Measurements from ENCODE around the gene EHMT1. TPM values are rescaled to one million over a fixed set of nuclear protein-coding genes. Genes with fewer than 3 reads are reported as not detected.

EHMT1 gene
- total and polyA plus RNA-seq, 9 of the 15 experiments (the other 6 are each of a cell fraction or from before 2014, with no cell fraction given) = 2.2 to 76.0 (median 36.4) TPM

DNA sequence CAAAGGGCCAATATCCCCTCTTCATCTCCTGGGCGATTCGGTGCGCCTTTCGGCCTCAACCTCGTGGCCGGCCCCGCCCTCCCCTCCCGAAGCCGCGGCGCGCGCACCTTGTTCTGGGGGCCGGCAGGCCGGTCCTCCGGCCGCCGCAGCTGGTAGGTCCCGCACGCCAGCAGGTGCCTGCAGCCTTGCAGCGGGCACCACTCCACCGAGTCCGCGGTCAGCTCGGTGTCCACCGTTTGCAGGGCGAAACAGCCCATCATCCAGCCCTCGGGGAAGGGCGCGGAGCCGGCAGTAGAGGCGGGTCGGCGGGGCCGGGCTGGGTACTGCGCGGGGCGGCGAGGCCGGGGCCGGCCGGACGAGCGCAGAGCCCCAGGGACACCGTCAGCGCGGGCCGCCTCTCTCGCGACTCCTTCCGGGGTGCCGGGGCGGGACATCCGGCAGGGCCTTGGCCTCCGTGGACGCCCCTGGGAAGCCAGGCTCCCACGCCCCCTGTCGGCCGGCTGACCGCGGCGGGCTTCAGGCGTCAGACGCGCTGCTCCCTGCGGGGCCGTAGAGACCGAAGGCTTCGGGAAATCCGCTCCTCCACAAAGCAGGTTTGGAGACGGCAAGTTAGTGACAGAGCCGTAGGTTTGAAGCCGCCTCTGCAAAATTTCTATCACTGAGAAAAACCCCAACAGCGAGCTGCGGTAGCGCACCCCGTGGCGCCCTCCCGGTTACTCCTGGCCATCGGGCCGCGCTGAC is 40.1 kb upstream of the EHMT1 start, which contains the start of gene DPH7 (continued):
- TF ChIP-seq XRCC5 (IDR thresholded peaks at IDR 0.05; ENCODE audit: low read depth, low read length) (peak; percentile 98), EP400 (IDR thresholded peaks at IDR 0.05) (peak; percentile 88), ZNF436 (CRISPR knock-in tag; IDR thresholded peaks at IDR 0.05) (no peak), ZNF274 (IDR thresholded peaks at IDR 0.05; ENCODE audit: borderline replicate concordance, low read depth, low read length) (no peak), JUNB (CRISPR knock-in tag; conservative IDR thresholded peaks at IDR 0.05) (no peak), POLR3A (IDR thresholded peaks at IDR 0.05; ENCODE audit: borderline replicate concordance, extremely low read depth, insufficient read depth, insufficient read length) (no peak), KDM4B (IDR thresholded peaks at IDR 0.05; ENCODE audit: borderline replicate concordance in 2 of 2, low read depth in 1 of 2) (peak in 1 of 2 experiments; percentile 98; a peak in 2 of 4 replicates), MTA2 (IDR thresholded peaks at IDR 0.05; ENCODE audit: low read depth) (peak; percentile 41; the same call in 1 of the 2 replicates), SMAD1 (IDR thresholded peaks at IDR 0.05; ENCODE audit: low read depth, low read length, partially characterized antibody) (no peak), CCAR2 (IDR thresholded peaks at IDR 0.05; ENCODE audit: low read depth, low read length) (no peak), NFATC3 (IDR thresholded peaks at IDR 0.05) (no peak), SMARCA5 (IDR thresholded peaks at IDR 0.05) (no peak), ZNF668 (CRISPR knock-in tag; IDR thresholded peaks at IDR 0.05) (no peak), ARID1B (IDR thresholded peaks at IDR 0.05) (0 out of 2 replicates have a peak, but pooled peaks have one; percentile 24), ZNF121 (CRISPR knock-in tag; conservative IDR thresholded peaks at IDR 0.05) (no peak), GATAD2A (IDR thresholded peaks at IDR 0.05) (no peak)
- TF ChIP-seq, protein P1, sequence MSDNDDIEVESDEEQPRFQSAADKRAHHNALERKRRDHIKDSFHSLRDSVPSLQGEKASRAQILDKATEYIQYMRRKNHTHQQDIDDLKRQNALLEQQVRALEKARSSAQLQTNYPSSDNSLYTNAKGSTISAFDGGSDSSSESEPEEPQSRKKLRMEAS (CRISPR knock-in tag; IDR thresholded peaks at IDR 0.05) = peak; percentile 66
- TF ChIP-seq, protein P2, sequence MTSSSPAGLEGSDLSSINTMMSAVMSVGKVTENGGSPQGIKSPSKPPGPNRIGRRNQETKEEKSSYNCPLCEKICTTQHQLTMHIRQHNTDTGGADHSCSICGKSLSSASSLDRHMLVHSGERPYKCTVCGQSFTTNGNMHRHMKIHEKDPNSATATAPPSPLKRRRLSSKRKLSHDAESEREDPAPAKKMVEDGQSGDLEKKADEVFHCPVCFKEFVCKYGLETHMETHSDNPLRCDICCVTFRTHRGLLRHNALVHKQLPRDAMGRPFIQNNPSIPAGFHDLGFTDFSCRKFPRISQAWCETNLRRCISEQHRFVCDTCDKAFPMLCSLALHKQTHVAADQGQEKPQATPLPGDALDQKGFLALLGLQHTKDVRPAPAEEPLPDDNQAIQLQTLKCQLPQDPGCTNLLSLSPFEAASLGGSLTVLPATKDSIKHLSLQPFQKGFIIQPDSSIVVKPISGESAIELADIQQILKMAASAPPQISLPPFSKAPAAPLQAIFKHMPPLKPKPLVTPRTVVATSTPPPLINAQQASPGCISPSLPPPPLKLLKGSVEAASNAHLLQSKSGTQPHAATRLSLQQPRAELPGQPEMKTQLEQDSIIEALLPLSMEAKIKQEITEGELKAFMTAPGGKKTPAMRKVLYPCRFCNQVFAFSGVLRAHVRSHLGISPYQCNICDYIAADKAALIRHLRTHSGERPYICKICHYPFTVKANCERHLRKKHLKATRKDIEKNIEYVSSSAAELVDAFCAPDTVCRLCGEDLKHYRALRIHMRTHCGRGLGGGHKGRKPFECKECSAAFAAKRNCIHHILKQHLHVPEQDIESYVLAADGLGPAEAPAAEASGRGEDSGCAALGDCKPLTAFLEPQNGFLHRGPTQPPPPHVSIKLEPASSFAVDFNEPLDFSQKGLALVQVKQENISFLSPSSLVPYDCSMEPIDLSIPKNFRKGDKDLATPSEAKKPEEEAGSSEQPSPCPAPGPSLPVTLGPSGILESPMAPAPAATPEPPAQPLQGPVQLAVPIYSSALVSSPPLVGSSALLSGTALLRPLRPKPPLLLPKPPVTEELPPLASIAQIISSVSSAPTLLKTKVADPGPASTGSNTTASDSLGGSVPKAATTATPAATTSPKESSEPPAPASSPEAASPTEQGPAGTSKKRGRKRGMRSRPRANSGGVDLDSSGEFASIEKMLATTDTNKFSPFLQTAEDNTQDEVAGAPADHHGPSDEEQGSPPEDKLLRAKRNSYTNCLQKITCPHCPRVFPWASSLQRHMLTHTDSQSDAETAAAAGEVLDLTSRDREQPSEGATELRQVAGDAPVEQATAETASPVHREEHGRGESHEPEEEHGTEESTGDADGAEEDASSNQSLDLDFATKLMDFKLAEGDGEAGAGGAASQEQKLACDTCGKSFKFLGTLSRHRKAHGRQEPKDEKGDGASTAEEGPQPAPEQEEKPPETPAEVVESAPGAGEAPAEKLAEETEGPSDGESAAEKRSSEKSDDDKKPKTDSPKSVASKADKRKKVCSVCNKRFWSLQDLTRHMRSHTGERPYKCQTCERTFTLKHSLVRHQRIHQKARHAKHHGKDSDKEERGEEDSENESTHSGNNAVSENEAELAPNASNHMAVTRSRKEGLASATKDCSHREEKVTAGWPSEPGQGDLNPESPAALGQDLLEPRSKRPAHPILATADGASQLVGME (CRISPR knock-in tag; IDR thresholded peaks at IDR 0.05) = peak; percentile 57; the same call in 1 of the 2 replicates
- TF ChIP-seq, protein P3, sequence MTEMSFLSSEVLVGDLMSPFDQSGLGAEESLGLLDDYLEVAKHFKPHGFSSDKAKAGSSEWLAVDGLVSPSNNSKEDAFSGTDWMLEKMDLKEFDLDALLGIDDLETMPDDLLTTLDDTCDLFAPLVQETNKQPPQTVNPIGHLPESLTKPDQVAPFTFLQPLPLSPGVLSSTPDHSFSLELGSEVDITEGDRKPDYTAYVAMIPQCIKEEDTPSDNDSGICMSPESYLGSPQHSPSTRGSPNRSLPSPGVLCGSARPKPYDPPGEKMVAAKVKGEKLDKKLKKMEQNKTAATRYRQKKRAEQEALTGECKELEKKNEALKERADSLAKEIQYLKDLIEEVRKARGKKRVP (CRISPR knock-in tag; IDR thresholded peaks at IDR 0.05) = 0 out of 2 replicates have a peak, but pooled peaks have one; percentile 4
- TF ChIP-seq, protein P4, sequence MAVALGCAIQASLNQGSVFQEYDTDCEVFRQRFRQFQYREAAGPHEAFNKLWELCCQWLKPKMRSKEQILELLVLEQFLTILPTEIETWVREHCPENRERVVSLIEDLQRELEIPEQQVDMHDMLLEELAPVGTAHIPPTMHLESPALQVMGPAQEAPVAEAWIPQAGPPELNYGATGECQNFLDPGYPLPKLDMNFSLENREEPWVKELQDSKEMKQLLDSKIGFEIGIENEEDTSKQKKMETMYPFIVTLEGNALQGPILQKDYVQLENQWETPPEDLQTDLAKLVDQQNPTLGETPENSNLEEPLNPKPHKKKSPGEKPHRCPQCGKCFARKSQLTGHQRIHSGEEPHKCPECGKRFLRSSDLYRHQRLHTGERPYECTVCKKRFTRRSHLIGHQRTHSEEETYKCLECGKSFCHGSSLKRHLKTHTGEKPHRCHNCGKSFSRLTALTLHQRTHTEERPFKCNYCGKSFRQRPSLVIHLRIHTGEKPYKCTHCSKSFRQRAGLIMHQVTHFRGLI (CRISPR knock-in tag; IDR thresholded peaks at IDR 0.05) = no peak
